HepG2 (cell line): Measurements from ENCODE around the gene MRFAP1L1. TPM values are rescaled to one million over a fixed set of nuclear protein-coding genes. Genes with fewer than 3 reads are reported as not detected.

ENCODE experiments used
- BRF2 ChIP-seq: sonication (generic); formaldehyde crosslinking; IDR thresholded peaks from 2 replicates; pipeline ENCODE4 v1.8.1; 2022; ENCODE audit warnings: mild to moderate bottlenecking, missing genetic modification reagents
- KLF11 ChIP-seq: IDR thresholded peaks from 2 replicates; pipeline ENCODE4 v1.6.1; 2016; ENCODE audit warnings: missing compliant biosample characterization
- MTERF4 ChIP-seq: sonication (generic); formaldehyde crosslinking; IDR thresholded peaks from 2 replicates; pipeline ENCODE4 v1.8.0; 2023; ENCODE audit warnings: mild to moderate bottlenecking, missing genetic modification reagents
- NFATC3 ChIP-seq: sonication (generic); formaldehyde crosslinking; IDR thresholded peaks from 2 replicates; pipeline ENCODE4 v1.5.1; 2020; ENCODE audit warnings: mild to moderate bottlenecking, missing genetic modification reagents
- NRL ChIP-seq: sonication (generic); formaldehyde crosslinking; IDR thresholded peaks from 2 replicates; pipeline ENCODE4 v1.5.0; 2020; ENCODE audit warnings: missing genetic modification reagents, mild to moderate bottlenecking, moderate library complexity, borderline replicate concordance
- SETDB1 ChIP-seq: sonication (generic); formaldehyde crosslinking; IDR thresholded peaks from 2 replicates; pipeline ENCODE4 v1.5.1; 2020; ENCODE audit warnings: missing genetic modification reagents, mild to moderate bottlenecking, borderline replicate concordance
- SNAPC2 ChIP-seq: sonication (generic); formaldehyde crosslinking; IDR thresholded peaks from 2 replicates; pipeline ENCODE4 v1.8.1; 2022; ENCODE audit warnings: mild to moderate bottlenecking, missing genetic modification reagents
- SNRNP70 ChIP-seq: fragments of 200-400 bp; formaldehyde crosslinking; IDR thresholded peaks from 2 replicates; pipeline ENCODE4 v1.6.1; 2017; ENCODE audit warnings: mild to moderate bottlenecking, low read depth, low read length, moderate library complexity
- TBP ChIP-seq: sonication (generic); formaldehyde crosslinking; IDR thresholded peaks from 2 replicates; pipeline ENCODE4 v1.5.0; 2020; ENCODE audit warnings: missing genetic modification reagents
- THAP7 ChIP-seq: sonication (generic); formaldehyde crosslinking; IDR thresholded peaks from 2 replicates; pipeline ENCODE4 v1.8.1; 2023; ENCODE audit warnings: mild to moderate bottlenecking, missing genetic modification reagents
- ZNF234 ChIP-seq: sonication (generic); formaldehyde crosslinking; conservative IDR thresholded peaks from 2 replicates; pipeline ENCODE4 v1.5.1; 2020; ENCODE audit warnings: mild to moderate bottlenecking, missing genetic modification reagents
- ZNF318 ChIP-seq: sonication (generic); formaldehyde crosslinking; IDR thresholded peaks from 2 replicates; pipeline ENCODE4 v1.4.0; 2020; ENCODE audit warnings: mild to moderate bottlenecking, missing genetic modification reagents
- ZNF496 ChIP-seq: sonication (generic); formaldehyde crosslinking; IDR thresholded peaks from 2 replicates; pipeline ENCODE4 v1.8.1; 2023; ENCODE audit warnings: mild to moderate bottlenecking, moderate library complexity, missing genetic modification reagents; ENCODE audit not compliant: insufficient replicate concordance
- polyA plus RNA-seq, 8 experiments: library from polyadenylated mRNA; depleted of rRNA in 3 of 8; stranded (reverse) in 7 of 8; unstranded in 1 of 8; fragments of >200 nt; fragmentation: Illumina TruSeq in 4 of 8; extraction: Trizol in 4 of 8; gene quantifications; 2 replicates each; pipeline versions ENCODE4 v1.2.1 to v1.2.3, GENCODE V29; 2011 to 2016; ENCODE audit warnings: low read depth in 4 of 8, missing spikeins in 1 of 8, mixed read lengths in 1 of 8; ENCODE audit not compliant: insufficient read depth in 1 of 8
- total RNA-seq, 5 experiments: library from RNA; depleted of rRNA; stranded (reverse); fragments of >200 nt; fragmentation: Illumina TruSeq; extraction: Trizol; gene quantifications; 2 replicates each; pipeline ENCODE4 v1.2.3, GENCODE V29; 2016; ENCODE audit warnings: low read depth in 1 of 5
- TF ChIP-seq, protein P1 (sequence below): sonication (generic); formaldehyde crosslinking; IDR thresholded peaks from 2 replicates; pipeline ENCODE4 v1.8.0; 2022; ENCODE audit warnings: low read depth, missing genetic modification reagents
- TF ChIP-seq, protein P2 (sequence below): sonication (generic); formaldehyde crosslinking; IDR thresholded peaks from 2 replicates; pipeline ENCODE4 v1.4.0; 2020; ENCODE audit warnings: missing genetic modification reagents

The MRFAP1L1 gene
- total and polyA plus RNA-seq, 2 of the 13 experiments (the other 11 are each of a cell fraction or from before 2014, with no cell fraction given) = 44.8 to 76.6 TPM

GRCh38 chr4:6674500-6675149, 35.0 kb downstream of the MRFAP1L1 start (continued):
- TF ChIP-seq MTERF4 (CRISPR knock-in tag) (no peak), BRF2 (CRISPR knock-in tag) (no peak), THAP7 (CRISPR knock-in tag) (no peak), SETDB1 (CRISPR knock-in tag) (no peak), ZNF234 (no peak), SNRNP70 (no peak), ZNF318 (CRISPR knock-in tag) (no peak), KLF11 (CRISPR knock-in tag) (no peak), SNAPC2 (no peak), ZNF496 (CRISPR knock-in tag) (no peak), NFATC3 (CRISPR knock-in tag) (no peak), NRL (CRISPR knock-in tag) (no peak), TBP (no peak)
- TF ChIP-seq, protein P1, sequence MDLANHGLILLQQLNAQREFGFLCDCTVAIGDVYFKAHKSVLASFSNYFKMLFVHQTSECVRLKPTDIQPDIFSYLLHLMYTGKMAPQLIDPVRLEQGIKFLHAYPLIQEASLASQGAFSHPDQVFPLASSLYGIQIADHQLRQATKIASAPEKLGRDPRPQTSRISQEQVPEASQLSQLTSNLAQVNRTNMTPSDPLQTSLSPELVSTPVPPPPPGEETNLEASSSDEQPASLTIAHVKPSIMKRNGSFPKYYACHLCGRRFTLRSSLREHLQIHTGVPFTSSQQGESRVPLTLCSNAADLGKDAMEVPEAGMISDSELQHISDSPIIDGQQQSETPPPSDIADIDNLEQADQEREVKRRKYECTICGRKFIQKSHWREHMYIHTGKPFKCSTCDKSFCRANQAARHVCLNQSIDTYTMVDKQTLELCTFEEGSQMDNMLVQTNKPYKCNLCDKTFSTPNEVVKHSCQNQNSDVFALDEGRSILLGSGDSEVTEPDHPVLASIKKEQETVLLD (CRISPR knock-in tag) = no peak
- TF ChIP-seq, protein P2, sequence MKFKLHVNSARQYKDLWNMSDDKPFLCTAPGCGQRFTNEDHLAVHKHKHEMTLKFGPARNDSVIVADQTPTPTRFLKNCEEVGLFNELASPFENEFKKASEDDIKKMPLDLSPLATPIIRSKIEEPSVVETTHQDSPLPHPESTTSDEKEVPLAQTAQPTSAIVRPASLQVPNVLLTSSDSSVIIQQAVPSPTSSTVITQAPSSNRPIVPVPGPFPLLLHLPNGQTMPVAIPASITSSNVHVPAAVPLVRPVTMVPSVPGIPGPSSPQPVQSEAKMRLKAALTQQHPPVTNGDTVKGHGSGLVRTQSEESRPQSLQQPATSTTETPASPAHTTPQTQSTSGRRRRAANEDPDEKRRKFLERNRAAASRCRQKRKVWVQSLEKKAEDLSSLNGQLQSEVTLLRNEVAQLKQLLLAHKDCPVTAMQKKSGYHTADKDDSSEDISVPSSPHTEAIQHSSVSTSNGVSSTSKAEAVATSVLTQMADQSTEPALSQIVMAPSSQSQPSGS = no peak
